ENCODE measurements around the gene VWA2.

The VWA2 gene

DNA sequence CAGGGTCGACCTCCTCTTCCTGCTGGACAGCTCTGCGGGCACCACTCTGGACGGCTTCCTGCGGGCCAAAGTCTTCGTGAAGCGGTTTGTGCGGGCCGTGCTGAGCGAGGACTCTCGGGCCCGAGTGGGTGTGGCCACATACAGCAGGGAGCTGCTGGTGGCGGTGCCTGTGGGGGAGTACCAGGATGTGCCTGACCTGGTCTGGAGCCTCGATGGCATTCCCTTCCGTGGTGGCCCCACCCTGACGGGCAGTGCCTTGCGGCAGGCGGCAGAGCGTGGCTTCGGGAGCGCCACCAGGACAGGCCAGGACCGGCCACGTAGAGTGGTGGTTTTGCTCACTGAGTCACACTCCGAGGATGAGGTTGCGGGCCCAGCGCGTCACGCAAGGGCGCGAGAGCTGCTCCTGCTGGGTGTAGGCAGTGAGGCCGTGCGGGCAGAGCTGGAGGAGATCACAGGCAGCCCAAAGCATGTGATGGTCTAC, 46.9 kb downstream of the VWA2 start:
- no peak overlapping the region for H3K27ac ChIP-seq
- TF ChIP-seq, protein P1, sequence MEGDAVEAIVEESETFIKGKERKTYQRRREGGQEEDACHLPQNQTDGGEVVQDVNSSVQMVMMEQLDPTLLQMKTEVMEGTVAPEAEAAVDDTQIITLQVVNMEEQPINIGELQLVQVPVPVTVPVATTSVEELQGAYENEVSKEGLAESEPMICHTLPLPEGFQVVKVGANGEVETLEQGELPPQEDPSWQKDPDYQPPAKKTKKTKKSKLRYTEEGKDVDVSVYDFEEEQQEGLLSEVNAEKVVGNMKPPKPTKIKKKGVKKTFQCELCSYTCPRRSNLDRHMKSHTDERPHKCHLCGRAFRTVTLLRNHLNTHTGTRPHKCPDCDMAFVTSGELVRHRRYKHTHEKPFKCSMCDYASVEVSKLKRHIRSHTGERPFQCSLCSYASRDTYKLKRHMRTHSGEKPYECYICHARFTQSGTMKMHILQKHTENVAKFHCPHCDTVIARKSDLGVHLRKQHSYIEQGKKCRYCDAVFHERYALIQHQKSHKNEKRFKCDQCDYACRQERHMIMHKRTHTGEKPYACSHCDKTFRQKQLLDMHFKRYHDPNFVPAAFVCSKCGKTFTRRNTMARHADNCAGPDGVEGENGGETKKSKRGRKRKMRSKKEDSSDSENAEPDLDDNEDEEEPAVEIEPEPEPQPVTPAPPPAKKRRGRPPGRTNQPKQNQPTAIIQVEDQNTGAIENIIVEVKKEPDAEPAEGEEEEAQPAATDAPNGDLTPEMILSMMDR (conservative IDR thresholded peaks at IDR 0.05), result no peak

DNA sequence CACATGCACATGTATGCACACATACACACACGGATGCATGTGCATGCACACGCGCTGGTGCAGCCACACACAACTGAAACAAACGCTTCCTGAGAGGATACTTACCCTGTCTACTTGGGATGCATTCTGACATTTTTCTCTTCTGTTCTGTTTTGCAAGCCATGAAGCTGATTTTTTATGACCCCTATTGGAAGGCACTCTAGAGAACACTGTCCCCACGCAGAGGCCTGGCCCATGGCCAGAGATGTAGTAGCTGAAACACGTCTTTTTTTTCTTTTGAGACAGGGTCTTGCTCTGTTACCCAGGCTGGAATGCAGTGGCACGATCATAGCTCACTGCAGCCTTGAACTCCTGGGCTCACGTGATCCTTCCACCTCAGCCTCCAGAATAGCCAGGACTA, 47.9 kb downstream of the VWA2 start:
- TF ChIP-seq, protein P1 (conservative IDR thresholded peaks at IDR 0.05), result no peak
- H3K27ac ChIP-seq, result no peak overlapping the region

DNA sequence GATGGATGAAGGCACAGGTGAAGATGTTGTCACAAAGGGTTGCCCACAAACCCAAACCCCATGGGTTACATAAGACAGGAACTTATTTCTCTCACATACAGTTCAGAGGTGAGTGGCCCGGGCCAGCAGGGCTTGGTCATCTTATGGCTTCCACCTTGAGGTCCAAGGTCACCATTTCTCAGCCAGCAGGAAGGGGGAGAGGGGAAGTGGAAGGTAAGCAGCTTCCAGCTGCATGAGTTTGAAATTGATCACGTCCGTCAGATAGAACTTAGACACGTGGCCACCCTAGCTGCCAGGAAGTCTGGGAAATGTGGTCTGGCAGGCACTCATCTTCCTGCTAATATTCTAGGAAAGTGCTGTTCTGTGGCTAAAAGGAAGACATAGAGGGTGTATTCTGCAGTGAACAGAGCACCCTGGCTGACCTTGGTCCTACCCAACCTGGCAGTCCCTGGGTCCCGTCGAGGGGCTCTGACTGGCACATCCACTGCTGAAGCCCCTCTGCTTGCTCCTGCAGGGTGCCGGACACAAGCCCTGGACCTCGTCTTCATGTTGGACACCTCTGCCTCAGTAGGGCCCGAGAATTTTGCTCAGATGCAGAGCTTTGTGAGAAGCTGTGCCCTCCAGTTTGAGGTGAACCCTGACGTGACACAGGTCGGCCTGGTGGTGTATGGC, 49.5 kb downstream of the VWA2 start:
- H3K27ac ChIP-seq, result no peak overlapping the region
- TF ChIP-seq, protein P1 (conservative IDR thresholded peaks at IDR 0.05), result no peak

DNA sequence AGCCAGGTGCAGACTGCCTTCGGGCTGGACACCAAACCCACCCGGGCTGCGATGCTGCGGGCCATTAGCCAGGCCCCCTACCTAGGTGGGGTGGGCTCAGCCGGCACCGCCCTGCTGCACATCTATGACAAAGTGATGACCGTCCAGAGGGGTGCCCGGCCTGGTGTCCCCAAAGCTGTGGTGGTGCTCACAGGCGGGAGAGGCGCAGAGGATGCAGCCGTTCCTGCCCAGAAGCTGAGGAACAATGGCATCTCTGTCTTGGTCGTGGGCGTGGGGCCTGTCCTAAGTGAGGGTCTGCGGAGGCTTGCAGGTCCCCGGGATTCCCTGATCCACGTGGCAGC, 50.0 kb downstream of the VWA2 start:
- TF ChIP-seq, protein P1 (conservative IDR thresholded peaks at IDR 0.05), result no peak
- H3K27ac ChIP-seq, result no peak overlapping the region

DNA sequence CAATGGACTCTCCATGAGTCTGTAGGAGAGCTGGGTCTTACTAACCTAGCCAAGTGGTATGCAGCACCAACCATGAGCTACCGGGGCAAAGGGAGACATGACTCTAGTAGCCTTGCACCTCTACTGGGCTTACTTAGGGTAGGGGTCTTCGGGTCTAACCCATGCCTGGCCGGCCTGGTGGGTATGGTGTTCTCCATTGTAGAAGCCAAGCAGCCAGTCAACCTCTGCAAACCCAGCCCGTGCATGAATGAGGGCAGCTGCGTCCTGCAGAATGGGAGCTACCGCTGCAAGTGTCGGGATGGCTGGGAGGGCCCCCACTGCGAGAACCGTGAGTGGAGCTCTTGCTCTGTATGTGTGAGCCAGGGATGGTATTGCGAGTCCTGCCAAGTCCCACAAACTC, 51.0 kb downstream of the VWA2 start:
- H3K27ac ChIP-seq, result no peak overlapping the region
- TF ChIP-seq, protein P1 (conservative IDR thresholded peaks at IDR 0.05), result no peak

DNA sequence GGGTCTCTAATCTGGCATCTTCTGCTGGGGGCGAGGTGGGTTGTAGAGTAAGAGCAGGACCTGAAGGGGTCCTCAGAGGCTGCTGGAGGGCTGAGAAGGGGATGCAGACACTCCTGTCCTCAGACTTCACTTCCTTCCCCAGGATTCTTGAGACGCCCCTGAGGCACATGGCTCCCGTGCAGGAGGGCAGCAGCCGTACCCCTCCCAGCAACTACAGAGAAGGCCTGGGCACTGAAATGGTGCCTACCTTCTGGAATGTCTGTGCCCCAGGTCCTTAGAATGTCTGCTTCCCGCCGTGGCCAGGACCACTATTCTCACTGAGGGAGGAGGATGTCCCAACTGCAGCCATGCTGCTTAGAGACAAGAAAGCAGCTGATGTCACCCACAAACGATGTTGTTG, 52.0 kb downstream of the VWA2 start:
- TF ChIP-seq, protein P1 (conservative IDR thresholded peaks at IDR 0.05), result no peak

DNA sequence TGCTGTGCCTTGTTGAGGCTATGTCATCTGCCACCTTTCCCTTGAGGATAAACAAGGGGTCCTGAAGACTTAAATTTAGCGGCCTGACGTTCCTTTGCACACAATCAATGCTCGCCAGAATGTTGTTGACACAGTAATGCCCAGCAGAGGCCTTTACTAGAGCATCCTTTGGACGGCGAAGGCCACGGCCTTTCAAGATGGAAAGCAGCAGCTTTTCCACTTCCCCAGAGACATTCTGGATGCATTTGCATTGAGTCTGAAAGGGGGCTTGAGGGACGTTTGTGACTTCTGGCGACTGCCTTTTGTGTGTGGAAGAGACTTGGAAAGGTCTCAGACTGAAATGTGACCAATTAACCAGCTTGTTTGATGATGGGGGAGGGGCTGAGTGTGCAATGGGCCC, 52.5 kb downstream of the VWA2 start:
- H3K27ac ChIP-seq, result no peak overlapping the region
- TF ChIP-seq, protein P1 (conservative IDR thresholded peaks at IDR 0.05), result no peak

More for the DNA sequence above, 52.0 kb downstream of the VWA2 start:
- H3K27ac ChIP-seq, result no peak overlapping the region
